Endothelial cell (in vitro differentiated cells): ENCODE results near the gene TELO2. TPM values are rescaled to one million over a fixed set of nuclear protein-coding genes. Genes with fewer than 3 reads are reported as not detected.

Experiments used
- DNase-seq: peaks from one replicate; pipeline ENCODE4 v3.0.0; 2021; ENCODE audit warnings: low spot score
- H3K27ac Mint-ChIP-seq: one replicate; pipeline ENCODE4 v1.8.0; 2021; ENCODE audit warnings: mixed read lengths, inconsistent platforms; ENCODE audit not compliant: unreplicated experiment
- H3K27me3 Mint-ChIP-seq: one replicate; pipeline ENCODE4 v1.8.0; 2021; ENCODE audit warnings: mild to moderate bottlenecking, moderate library complexity, mixed read lengths, inconsistent platforms; ENCODE audit not compliant: unreplicated experiment
- H3K36me3 Mint-ChIP-seq: one replicate; pipeline ENCODE4 v1.8.0; 2021; ENCODE audit warnings: mild to moderate bottlenecking, low read depth, mixed read lengths, inconsistent platforms; ENCODE audit not compliant: unreplicated experiment
- H3K4me1 Mint-ChIP-seq: one replicate; pipeline ENCODE4 v1.8.0; 2021; ENCODE audit warnings: mild to moderate bottlenecking, mixed read lengths, inconsistent platforms; ENCODE audit not compliant: unreplicated experiment
- H3K4me3 Mint-ChIP-seq: one replicate; pipeline ENCODE4 v1.8.0; 2021; ENCODE audit warnings: mild to moderate bottlenecking, mixed read lengths, inconsistent platforms; ENCODE audit not compliant: unreplicated experiment
- H3K9me3 Mint-ChIP-seq: one replicate; pipeline ENCODE4 v1.8.0; 2021; ENCODE audit warnings: mixed read lengths, inconsistent platforms; ENCODE audit not compliant: unreplicated experiment
- total RNA-seq: library from RNA; stranded (reverse); fragmentation: NEBNext Ultra II Directional; extraction: Animal tissue kit (Norgen Biotek cat#: 25700); gene quantifications from one replicate; pipeline ENCODE4 v1.2.1, GENCODE V29; 2021; ENCODE audit not compliant: unreplicated experiment
- TF ChIP-seq, protein P1 (sequence below): fragments of 200-600 bp; sonication (generic); IDR thresholded peaks from one replicate; pipeline ENCODE4 v1.5.0; 2021; ENCODE audit warnings: antibody characterized with exemption; ENCODE audit not compliant: unreplicated experiment

TELO2 gene
- total RNA-seq, 1 donor from 2014 or later, result 64.5 TPM

DNA sequence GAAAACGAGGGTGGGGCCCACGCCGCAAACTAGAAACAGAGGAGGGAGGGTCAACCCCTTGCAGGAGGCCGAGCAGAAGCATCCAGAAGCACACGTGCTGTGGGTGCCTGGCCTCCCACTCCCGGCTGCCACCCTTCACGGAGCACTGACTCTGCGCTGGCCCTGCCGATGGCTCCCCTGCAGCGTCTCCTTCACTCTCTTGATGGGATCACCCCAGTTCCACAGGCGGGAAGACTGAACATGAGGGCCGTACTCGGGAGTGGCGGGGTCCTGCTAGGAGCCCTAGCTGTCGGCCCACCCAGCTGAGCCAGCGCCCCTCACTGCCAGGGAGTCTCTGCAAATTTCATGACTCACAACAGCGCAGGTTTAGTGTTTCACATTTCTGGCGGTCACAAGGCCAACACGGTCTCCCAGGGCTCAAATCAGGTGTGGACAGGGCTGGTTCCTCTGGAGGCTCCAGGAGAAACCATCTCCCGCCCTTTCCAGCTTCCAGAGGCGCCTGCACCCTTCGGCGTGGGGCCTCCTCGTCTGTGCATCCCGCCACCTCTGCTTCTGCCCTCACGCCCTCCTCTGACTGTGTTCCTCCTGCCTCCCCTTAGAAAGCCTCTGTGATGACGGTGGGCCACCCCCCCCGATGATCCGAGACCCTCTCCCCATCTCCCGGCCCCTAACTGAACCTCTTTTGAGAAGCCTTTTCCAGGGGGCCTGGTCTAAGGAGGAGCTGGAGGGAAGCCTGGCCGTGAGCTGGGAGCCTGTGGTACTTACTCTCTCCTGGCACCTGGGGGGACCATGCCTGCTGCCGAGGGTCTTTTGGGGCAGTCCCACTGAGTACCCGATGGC is 6.4 kb upstream of the TELO2 start:
- peaks cover 4% of the 10 kb centered on the region for H3K4me1 Mint-ChIP-seq
- H3K27me3 Mint-ChIP-seq, result peaks cover 9% of the 10 kb centered on the region
- H3K36me3 Mint-ChIP-seq, result no peaks in the 10 kb centered on the region
- DNase-seq, result no peak
- H3K27ac Mint-ChIP-seq, result no peak overlapping the region
- TF ChIP-seq, protein P1, sequence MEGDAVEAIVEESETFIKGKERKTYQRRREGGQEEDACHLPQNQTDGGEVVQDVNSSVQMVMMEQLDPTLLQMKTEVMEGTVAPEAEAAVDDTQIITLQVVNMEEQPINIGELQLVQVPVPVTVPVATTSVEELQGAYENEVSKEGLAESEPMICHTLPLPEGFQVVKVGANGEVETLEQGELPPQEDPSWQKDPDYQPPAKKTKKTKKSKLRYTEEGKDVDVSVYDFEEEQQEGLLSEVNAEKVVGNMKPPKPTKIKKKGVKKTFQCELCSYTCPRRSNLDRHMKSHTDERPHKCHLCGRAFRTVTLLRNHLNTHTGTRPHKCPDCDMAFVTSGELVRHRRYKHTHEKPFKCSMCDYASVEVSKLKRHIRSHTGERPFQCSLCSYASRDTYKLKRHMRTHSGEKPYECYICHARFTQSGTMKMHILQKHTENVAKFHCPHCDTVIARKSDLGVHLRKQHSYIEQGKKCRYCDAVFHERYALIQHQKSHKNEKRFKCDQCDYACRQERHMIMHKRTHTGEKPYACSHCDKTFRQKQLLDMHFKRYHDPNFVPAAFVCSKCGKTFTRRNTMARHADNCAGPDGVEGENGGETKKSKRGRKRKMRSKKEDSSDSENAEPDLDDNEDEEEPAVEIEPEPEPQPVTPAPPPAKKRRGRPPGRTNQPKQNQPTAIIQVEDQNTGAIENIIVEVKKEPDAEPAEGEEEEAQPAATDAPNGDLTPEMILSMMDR, result no peak
- no peaks in the 10 kb centered on the region for H3K9me3 Mint-ChIP-seq
- no peak overlapping the region for H3K4me3 Mint-ChIP-seq

DNA sequence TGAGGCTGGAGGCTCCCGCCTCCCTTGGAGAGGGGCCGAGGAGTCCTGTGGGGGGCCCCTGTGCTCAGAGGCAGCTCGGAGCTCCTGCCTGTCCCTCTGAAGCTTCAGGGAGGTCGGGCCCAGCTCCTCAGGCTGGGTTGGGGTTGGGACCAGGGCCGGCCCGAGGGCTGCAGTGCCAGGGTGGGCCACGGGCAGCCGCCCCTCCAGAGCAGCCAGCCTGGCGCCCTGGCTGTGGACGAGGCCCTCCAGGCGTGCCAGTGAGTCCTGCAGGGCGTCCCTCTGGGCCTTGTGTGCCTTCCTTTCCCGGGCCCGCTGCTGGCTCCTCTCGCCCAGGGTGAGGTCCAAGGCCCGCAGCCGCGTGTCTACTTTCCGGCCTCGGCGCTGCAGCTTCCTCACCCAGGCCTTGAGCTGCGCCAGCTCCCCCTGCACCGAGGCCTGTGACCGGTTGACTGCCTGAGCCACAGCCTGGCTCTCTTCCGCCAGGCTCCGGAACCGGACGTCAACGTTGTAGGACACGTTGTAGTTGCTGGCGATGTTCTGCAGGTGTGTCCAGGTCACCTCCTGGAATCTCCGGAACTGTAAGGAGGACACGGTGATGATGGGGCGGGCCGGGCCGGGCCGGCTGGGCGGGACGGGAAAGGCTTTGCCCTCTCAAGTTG is 5.6 kb upstream of the TELO2 start:
- Mint-ChIP-seq H3K27ac (no peak overlapping the region), H3K9me3 (no peaks in the 10 kb centered on the region), H3K27me3 (peaks cover 12% of the 10 kb centered on the region), H3K4me1 (peaks cover 7% of the 10 kb centered on the region), H3K36me3 (no peaks in the 10 kb centered on the region), H3K4me3 (no peak overlapping the region)
- TF ChIP-seq, protein P1, result no peak
- DNase-seq, result no peak

DNA sequence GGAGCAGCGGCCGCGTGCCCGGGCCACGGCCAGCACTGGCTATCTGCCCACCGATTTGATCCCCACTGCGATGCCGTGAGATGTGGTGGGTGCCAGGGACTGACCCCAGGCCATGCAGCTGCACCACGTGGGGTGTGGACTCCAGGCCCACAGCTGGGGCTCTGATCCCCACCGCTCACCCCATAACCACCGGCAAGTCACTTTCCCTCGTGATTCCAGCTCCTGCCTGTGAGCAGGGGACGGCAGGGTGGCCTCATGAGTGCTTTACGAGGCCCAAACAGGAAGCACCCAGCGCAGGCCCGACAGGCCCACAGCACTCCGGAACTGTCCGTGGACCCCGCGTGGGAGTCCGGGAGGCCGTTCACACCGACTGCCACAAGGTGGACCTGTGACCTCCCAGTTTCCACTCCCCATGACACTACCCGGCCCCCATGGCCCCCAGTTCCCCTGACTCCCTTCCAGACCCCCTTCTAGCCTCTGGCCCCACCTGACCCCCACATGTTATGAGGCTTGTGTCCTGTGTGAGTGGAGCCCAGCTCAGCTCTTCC is 5.0 kb upstream of the TELO2 start:
- TF ChIP-seq, protein P1, result no peak
- no peaks in the 10 kb centered on the region for H3K9me3 Mint-ChIP-seq
- peaks cover 15% of the 10 kb centered on the region for H3K27me3 Mint-ChIP-seq
- H3K4me1 Mint-ChIP-seq, result peaks cover 12% of the 10 kb centered on the region
- H3K27ac Mint-ChIP-seq, result no peak overlapping the region
- H3K36me3 Mint-ChIP-seq, result no peaks in the 10 kb centered on the region
- no peak for DNase-seq
- no peak overlapping the region for H3K4me3 Mint-ChIP-seq

DNA sequence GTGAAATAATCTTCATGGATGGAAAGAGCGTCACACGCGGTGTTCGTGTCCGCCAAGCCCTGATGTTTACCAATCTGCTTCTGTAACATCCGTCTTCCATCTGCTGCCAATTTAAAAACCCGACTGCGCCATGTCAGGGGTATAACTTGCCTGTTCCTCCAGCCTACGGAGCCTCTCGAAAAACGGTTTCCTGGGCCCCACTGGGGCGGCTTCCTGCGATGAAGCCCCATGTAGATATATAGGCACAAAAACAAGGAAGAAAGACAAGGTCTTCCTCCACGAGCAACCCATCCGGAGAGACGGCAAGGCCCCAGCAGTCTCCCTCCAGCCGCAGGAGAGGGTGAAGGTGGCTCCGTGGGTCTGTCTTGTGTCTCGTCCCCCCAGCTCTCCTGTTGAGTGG is 4.5 kb upstream of the TELO2 start, which contains the start of gene PTX4:
Gene PTX4, minus strand, starts transcription at position 326 of the 400 bp plus-strand sequence. Its CDS starts 35 bp downstream, at position 291.
- no peak within 1 kb of the TSS for H3K4me3 Mint-ChIP-seq
- H3K27ac Mint-ChIP-seq, result no peak within 1 kb of the TSS
- TF ChIP-seq, protein P1, result no peak
- H3K9me3 Mint-ChIP-seq, result no peaks in the 10 kb centered on the region
- no peaks in the 10 kb centered on the region for H3K36me3 Mint-ChIP-seq
- peaks cover 13% of the 10 kb centered on the region for H3K27me3 Mint-ChIP-seq
- DNase-seq, result no peak
- peaks cover 12% of the 10 kb centered on the region for H3K4me1 Mint-ChIP-seq
